ENCODE data around the gene FAM200B. TPM values are rescaled to one million over a fixed set of nuclear protein-coding genes. Genes with fewer than 3 reads are reported as not detected.
A peak's percentile ranks its signal among the peaks of the same experiment; 100 is the strongest.

Gene FAM200B
- total RNA-seq (35.9 and 38.2 TPM in 2 replicates), polyA plus RNA-seq (57.4 and 65.9 TPM in 2 replicates)

GRCh38 chr4:15681372-15682241, at the start of gene FAM200B:
TSS of gene FAM200B (plus strand) at chr4:15681827. CDS start at chr4:15686978, 5,151 bp downstream.
- TF ChIP-seq, protein P1, sequence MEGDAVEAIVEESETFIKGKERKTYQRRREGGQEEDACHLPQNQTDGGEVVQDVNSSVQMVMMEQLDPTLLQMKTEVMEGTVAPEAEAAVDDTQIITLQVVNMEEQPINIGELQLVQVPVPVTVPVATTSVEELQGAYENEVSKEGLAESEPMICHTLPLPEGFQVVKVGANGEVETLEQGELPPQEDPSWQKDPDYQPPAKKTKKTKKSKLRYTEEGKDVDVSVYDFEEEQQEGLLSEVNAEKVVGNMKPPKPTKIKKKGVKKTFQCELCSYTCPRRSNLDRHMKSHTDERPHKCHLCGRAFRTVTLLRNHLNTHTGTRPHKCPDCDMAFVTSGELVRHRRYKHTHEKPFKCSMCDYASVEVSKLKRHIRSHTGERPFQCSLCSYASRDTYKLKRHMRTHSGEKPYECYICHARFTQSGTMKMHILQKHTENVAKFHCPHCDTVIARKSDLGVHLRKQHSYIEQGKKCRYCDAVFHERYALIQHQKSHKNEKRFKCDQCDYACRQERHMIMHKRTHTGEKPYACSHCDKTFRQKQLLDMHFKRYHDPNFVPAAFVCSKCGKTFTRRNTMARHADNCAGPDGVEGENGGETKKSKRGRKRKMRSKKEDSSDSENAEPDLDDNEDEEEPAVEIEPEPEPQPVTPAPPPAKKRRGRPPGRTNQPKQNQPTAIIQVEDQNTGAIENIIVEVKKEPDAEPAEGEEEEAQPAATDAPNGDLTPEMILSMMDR (IDR thresholded peaks at IDR 0.05; ENCODE audit: low read depth, low read length): peak; percentile 31
- H3K4me3 ChIP-seq: peak within 1 kb of the TSS; percentile 57
- peak; percentile 98 to 99 for DNase-seq (ENCODE audit: low read depth in 1 of 2, low spot score in 1 of 2)
- peak within 1 kb of the TSS; percentile 96 for H3K27ac ChIP-seq
- H3K36me3 ChIP-seq: peaks cover 6% of the 10 kb centered on the region
- no peaks in the 10 kb centered on the region for H3K9me3 ChIP-seq (ENCODE audit: low read depth)
- no peaks in the 10 kb centered on the region for H3K27me3 ChIP-seq
- H3K4me1 ChIP-seq (ENCODE audit: low read depth): peaks cover 17% of the 10 kb centered on the region

DNA sequence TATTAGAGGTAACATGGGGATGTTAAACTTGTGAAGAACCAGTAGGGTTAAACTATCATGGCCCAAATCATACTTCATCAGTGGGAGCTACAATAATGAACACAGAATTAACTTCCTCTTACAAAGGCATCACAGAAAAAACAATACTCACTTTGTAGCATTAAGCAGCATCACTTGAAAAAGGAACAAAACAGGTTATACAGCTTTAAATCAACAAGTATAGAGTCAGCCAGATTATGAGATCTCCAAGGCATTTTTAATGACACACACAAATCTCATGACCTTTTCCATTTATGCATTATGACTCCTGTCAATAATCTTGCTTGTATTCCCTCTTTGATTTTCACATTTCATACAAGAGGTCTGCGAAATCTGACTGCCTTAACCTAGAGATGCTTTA, 44.8 kb upstream of the FAM200B start:
- H3K4me3 ChIP-seq: no peak overlapping the region
- H3K36me3 ChIP-seq: peaks cover 56% of the 10 kb centered on the region
- H3K4me1 ChIP-seq (ENCODE audit: low read depth): no peaks in the 10 kb centered on the region
- TF ChIP-seq, protein P1 (IDR thresholded peaks at IDR 0.05; ENCODE audit: low read depth, low read length): no peak
- no peak overlapping the region for H3K27ac ChIP-seq
- no peak for DNase-seq (ENCODE audit: low read depth in 1 of 2, low spot score in 1 of 2)
- no peaks in the 10 kb centered on the region for H3K27me3 ChIP-seq
- no peaks in the 10 kb centered on the region for H3K9me3 ChIP-seq (ENCODE audit: low read depth)

GRCh38 chr4:15638418-15638817, 43.2 kb upstream of the FAM200B start:
- TF ChIP-seq, protein P1 (IDR thresholded peaks at IDR 0.05; ENCODE audit: low read depth, low read length): no peak
- peaks cover 51% of the 10 kb centered on the region for H3K36me3 ChIP-seq
- no peaks in the 10 kb centered on the region for H3K4me1 ChIP-seq (ENCODE audit: low read depth)
- DNase-seq (ENCODE audit: low read depth in 1 of 2, low spot score in 1 of 2): no peak
- no peak overlapping the region for H3K4me3 ChIP-seq
- H3K9me3 ChIP-seq (ENCODE audit: low read depth): no peaks in the 10 kb centered on the region
- no peak overlapping the region for H3K27ac ChIP-seq
- H3K27me3 ChIP-seq: no peaks in the 10 kb centered on the region

- Histone ChIP-seq H3K27me3 (no peaks in the 10 kb centered on the region), H3K27ac (no peak overlapping the region), H3K36me3 (no peaks in the 10 kb centered on the region), H3K4me1 (ENCODE audit: low read depth) (peaks cover 35% of the 10 kb centered on the region), H3K9me3 (ENCODE audit: low read depth) (no peaks in the 10 kb centered on the region), H3K4me3 (no peak overlapping the region)
- no peak for DNase-seq (ENCODE audit: low read depth in 1 of 2, low spot score in 1 of 2)
- TF ChIP-seq, protein P1 (IDR thresholded peaks at IDR 0.05; ENCODE audit: low read depth, low read length): no peak
These were observed 33.0 kb upstream of the FAM200B start for GRCh38 chr4:15648600-15648999.

GRCh38 chr4:15649914-15650545, 31.6 kb upstream of the FAM200B start:
- Histone ChIP-seq H3K27ac (no peak overlapping the region), H3K27me3 (no peaks in the 10 kb centered on the region), H3K4me1 (ENCODE audit: low read depth) (peaks cover 32% of the 10 kb centered on the region), H3K36me3 (no peaks in the 10 kb centered on the region), H3K4me3 (no peak overlapping the region), H3K9me3 (ENCODE audit: low read depth) (no peaks in the 10 kb centered on the region)
- TF ChIP-seq, protein P1 (IDR thresholded peaks at IDR 0.05; ENCODE audit: low read depth, low read length): peak; percentile 68
- peak; percentile 68 to 69 for DNase-seq (ENCODE audit: low read depth in 1 of 2, low spot score in 1 of 2)

All from cardiac muscle cell (in vitro differentiated cells and primary cell).